Ascending aorta (tissue), 2 donors: ENCODE results near the gene EPB41L4B. TPM values are rescaled to one million over a fixed set of nuclear protein-coding genes. Genes with fewer than 3 reads are reported as not detected.

Experiments
- DNase-seq, 2 donors: peaks; one replicate each; pipeline ENCODE4 v3.0.0-alpha.2; 2019; ENCODE audit warnings: low spot score in 2 of 2
- H3K27ac ChIP-seq, 2 donors: fragments of 200-600 bp; sonication (generic); one replicate each; pipeline ENCODE4 v1.5.1; 2016 to 2017; ENCODE audit warnings: mild to moderate bottlenecking in 1 of 2
- H3K27me3 ChIP-seq: fragments of 200-600 bp; sonication (generic); one replicate; pipeline ENCODE4 v1.5.1; 2017
- H3K36me3 ChIP-seq, 2 donors: fragments of 200-600 bp; sonication (generic); one replicate each; pipeline ENCODE4 v1.5.1; 2016
- H3K4me1 ChIP-seq, 2 donors: fragments of 200-600 bp; sonication (generic); one replicate each; pipeline ENCODE4 v1.5.1; 2016 to 2017; ENCODE audit warnings: mild to moderate bottlenecking in 1 of 2
- H3K4me3 ChIP-seq, 2 donors: fragments of 200-600 bp; sonication (generic); one replicate each; pipeline ENCODE4 v1.5.1; 2016 to 2017; ENCODE audit warnings: mild to moderate bottlenecking in 1 of 2
- H3K9me3 ChIP-seq, 2 donors: fragments of 200-600 bp; sonication (generic); one replicate each; pipeline ENCODE4 v1.5.1; 2016
- CTCF ChIP-seq, 3 experiments: fragments of 200-600 bp in 2 of 3; fragments of 450-650 bp in 1 of 3; sonication (generic) in 2 of 3; IDR thresholded peaks; one replicate each; pipeline ENCODE4 v1.5.1; 2016 to 2019; ENCODE audit warnings: antibody characterized with exemption in 3 of 3, mild to moderate bottlenecking in 1 of 3, moderate library complexity in 1 of 3
- intact Hi-C: fragments of 100-400 bp; cut with DNase I; formaldehyde crosslinking; loops from one replicate; pipeline ENCODE4 v1.15.1; 2023
- total RNA-seq: library from RNA; depleted of rRNA; stranded (reverse); fragments of >200 nt; gene quantifications from one replicate; pipeline ENCODE4 v1.1.0, GENCODE V29; 2016

The EPB41L4B gene
- total RNA-seq, 1 donor from 2014 or later: not detected

- Histone ChIP-seq H3K4me3 (no peak overlapping the region), H3K9me3 (no peaks in the 10 kb centered on the region), H3K27me3 (no peaks in the 10 kb centered on the region), H3K4me1 (peaks cover 0 to 3% of the 10 kb centered on the region in 2 donors), H3K36me3 (no peaks in the 10 kb centered on the region), H3K27ac (no peak overlapping the region)
- TF ChIP-seq CTCF (IDR thresholded peaks at IDR 0.05): no peak
- intact Hi-C loops: no loop called here
- no peak for DNase-seq
Measured at GRCh38 chr9:109336409-109336808, 15.6 kb upstream of the EPB41L4B start.

- Histone ChIP-seq H3K27ac (no peak overlapping the region), H3K4me1 (peaks cover 0 to 5% of the 10 kb centered on the region in 2 donors), H3K9me3 (no peaks in the 10 kb centered on the region), H3K36me3 (no peaks in the 10 kb centered on the region), H3K27me3 (no peaks in the 10 kb centered on the region), H3K4me3 (no peak overlapping the region)
- intact Hi-C loops: no loop called here
- TF ChIP-seq CTCF (IDR thresholded peaks at IDR 0.05): no peak
- no peak for DNase-seq
Measured at GRCh38 chr9:109335929-109336328, 15.1 kb upstream of the EPB41L4B start.

- peaks cover 0 to 5% of the 10 kb centered on the region in 2 donors for H3K4me1 ChIP-seq
- no peaks in the 10 kb centered on the region for H3K9me3 ChIP-seq
- intact Hi-C loops: no loop called here
- H3K4me3 ChIP-seq: no peak overlapping the region
- no peak overlapping the region for H3K27ac ChIP-seq
- TF ChIP-seq CTCF (IDR thresholded peaks at IDR 0.05): no peak
- H3K27me3 ChIP-seq: no peaks in the 10 kb centered on the region
- no peaks in the 10 kb centered on the region for H3K36me3 ChIP-seq
- no peak for DNase-seq
Measured at GRCh38 chr9:109335121-109335520, 14.3 kb upstream of the EPB41L4B start.

DNA sequence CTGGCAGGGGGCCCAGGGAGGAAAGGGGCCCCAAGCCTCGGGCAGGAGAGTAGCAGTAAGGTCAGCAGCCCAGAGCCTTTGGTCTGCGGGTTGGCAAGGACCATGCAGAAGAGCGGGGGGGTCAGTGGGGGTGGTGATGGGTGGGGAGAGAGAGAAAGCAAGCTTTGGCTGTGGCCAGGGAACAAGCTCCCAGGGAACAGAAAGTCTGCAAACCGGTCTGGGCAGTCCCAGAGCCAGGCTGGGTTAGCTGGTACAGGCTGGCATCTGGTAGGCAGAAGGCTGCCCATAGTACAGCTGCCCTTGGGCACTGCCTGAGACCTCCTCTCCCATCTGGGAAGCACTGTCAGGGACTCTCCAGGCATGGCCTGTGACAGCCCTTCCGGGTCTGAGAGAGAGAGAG lies 10.5 kb upstream of the EPB41L4B start:
- peak overlapping the region in 1 of 2 donors; percentile 48 for H3K27ac ChIP-seq

GRCh38 chr9:109329638-109330258 lies 8.9 kb upstream of the EPB41L4B start:
- DNase-seq: no peak
- Histone ChIP-seq H3K27me3 (no peaks in the 10 kb centered on the region), H3K36me3 (no peaks in the 10 kb centered on the region), H3K27ac (peak overlapping the region; percentile 50 to 55), H3K4me1 (peaks cover 0 to 8% of the 10 kb centered on the region in 2 donors), H3K9me3 (no peaks in the 10 kb centered on the region), H3K4me3 (peak overlapping the region in 1 of 2 donors; percentile 25)
- intact Hi-C loops: loop anchor here (10.0 kb wide), 2 partner anchors 215 to 395 kb away; partner anchors contain the start of genes ABITRAM, ELP1 and TMEM245
- TF ChIP-seq CTCF (IDR thresholded peaks at IDR 0.05): no peak

More for the DNA sequence above, 10.5 kb upstream of the EPB41L4B start:
- intact Hi-C loops: no loop called here
- no peak for DNase-seq
- no peak overlapping the region for H3K4me3 ChIP-seq
- H3K27me3 ChIP-seq: no peaks in the 10 kb centered on the region
- TF ChIP-seq CTCF (IDR thresholded peaks at IDR 0.05): no peak
- no peaks in the 10 kb centered on the region for H3K9me3 ChIP-seq
- H3K36me3 ChIP-seq: no peaks in the 10 kb centered on the region
- peaks cover 0 to 8% of the 10 kb centered on the region in 2 donors for H3K4me1 ChIP-seq
